ENCODE data around the gene CACNA2D3. TPM values are rescaled to one million over a fixed set of nuclear protein-coding genes. Genes with fewer than 3 reads are reported as not detected.

Gene CACNA2D3
- total and polyA plus RNA-seq, 7 experiments from 2014 or later = 0.27 to 4.1 TPM; not detected in 5

DNA sequence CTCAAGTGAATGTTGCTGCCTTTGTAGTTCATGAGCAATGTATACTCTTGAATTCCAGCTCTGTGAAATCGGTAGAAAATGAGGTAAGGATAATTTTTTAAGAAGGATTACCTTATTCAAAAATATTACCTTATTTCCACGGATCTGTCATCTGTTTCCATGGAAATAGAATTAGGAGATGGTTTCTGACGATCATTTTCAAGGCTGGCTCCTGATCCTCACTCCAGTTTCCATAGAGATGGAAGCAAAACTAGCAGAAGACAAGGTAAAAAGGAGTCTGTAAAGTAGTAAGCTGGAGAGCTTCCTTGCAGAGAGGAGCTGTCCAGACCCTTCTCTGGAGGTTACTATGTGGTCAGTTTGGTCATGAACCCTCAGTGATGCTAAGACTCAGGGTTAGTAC lies 55.5 kb downstream of the CACNA2D3 start:
- H3K4me3 ChIP-seq (ENCODE audit: low read length) = no peak overlapping the region
- CTCF ChIA-PET = no interaction called here
- ATAC-seq (no peak), DNase-seq (no peak)
- H3K27ac ChIP-seq (ENCODE audit: low read depth, low read length) = no peak overlapping the region
- POLR2A ChIA-PET = no interaction called here
- Mint-ChIP-seq H3K27ac (peak overlapping the region in 1 of 9 donors; percentile 18), H3K27me3 (peaks cover 0 to 7% (median 0%) of the 10 kb centered on the region in 5 donors), H3K4me1 (no peaks in the 10 kb centered on the region), H3K9me3 (peaks cover 0 to 4% (median 0%) of the 10 kb centered on the region in 11 donors), H3K36me3 (no peaks in the 10 kb centered on the region), H3K4me3 (no peak overlapping the region)
- no peaks in the 10 kb centered on the region for H3K9me3 ChIP-seq (ENCODE audit: control insufficient read depth in 2 of 3, low read length in 3 of 3)
- intact Hi-C loops (cut with micrococcal nuclease) = no loop called here
- H3K36me3 ChIP-seq (ENCODE audit: control insufficient read depth in 2 of 3, insufficient read depth in 3 of 3, low read length in 3 of 3) = no peaks in the 10 kb centered on the region
- no peaks in the 10 kb centered on the region for H3K27me3 ChIP-seq (ENCODE audit: control insufficient read depth in 2 of 2, insufficient read depth in 2 of 2, low read length in 2 of 2)
- no peaks in the 10 kb centered on the region for H3K4me1 ChIP-seq (ENCODE audit: control insufficient read depth in 2 of 2, insufficient read depth in 2 of 2, low read length in 2 of 2)

GRCh38 chr3:54178376-54178775 lies 56.0 kb downstream of the CACNA2D3 start:
- Mint-ChIP-seq H3K36me3 (no peaks in the 10 kb centered on the region), H3K27me3 (peaks cover 0 to 7% (median 0%) of the 10 kb centered on the region in 5 donors), H3K4me1 (no peaks in the 10 kb centered on the region), H3K9me3 (peaks cover 0 to 4% (median 0%) of the 10 kb centered on the region in 11 donors), H3K4me3 (no peak overlapping the region), H3K27ac (no peak overlapping the region)
- H3K27ac ChIP-seq (ENCODE audit: low read depth, low read length) = no peak overlapping the region
- no peaks in the 10 kb centered on the region for H3K4me1 ChIP-seq (ENCODE audit: control insufficient read depth in 2 of 2, insufficient read depth in 2 of 2, low read length in 2 of 2)
- H3K36me3 ChIP-seq (ENCODE audit: control insufficient read depth in 2 of 3, insufficient read depth in 3 of 3, low read length in 3 of 3) = no peaks in the 10 kb centered on the region
- CTCF ChIA-PET = no interaction called here
- intact Hi-C loops (cut with micrococcal nuclease) = no loop called here
- H3K9me3 ChIP-seq (ENCODE audit: control insufficient read depth in 2 of 3, low read length in 3 of 3) = no peaks in the 10 kb centered on the region
- H3K4me3 ChIP-seq (ENCODE audit: low read length) = no peak overlapping the region
- DNase-seq (no peak), ATAC-seq (no peak)
- H3K27me3 ChIP-seq (ENCODE audit: control insufficient read depth in 2 of 2, insufficient read depth in 2 of 2, low read length in 2 of 2) = no peaks in the 10 kb centered on the region
- POLR2A ChIA-PET = no interaction called here

DNA sequence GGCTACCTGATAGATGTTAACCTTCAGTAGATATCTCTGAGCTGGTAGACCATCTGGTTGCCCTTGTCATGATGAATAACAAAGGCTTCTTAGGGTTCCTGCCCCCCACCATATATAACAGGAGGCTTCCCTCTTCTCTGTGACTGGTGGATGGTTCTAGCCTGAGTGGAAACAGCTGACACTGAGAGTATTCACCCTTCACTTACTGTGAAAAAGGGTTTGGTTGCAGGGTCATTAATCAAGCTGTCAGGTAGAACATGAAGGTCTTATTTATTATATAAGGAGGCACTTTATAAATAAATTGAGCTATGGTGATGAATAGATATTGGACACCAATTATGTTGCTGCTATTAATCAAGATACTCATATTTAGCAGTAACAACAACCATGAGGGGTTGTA lies 58.6 kb downstream of the CACNA2D3 start:
- no peaks in the 10 kb centered on the region for H3K9me3 ChIP-seq (ENCODE audit: control insufficient read depth in 2 of 3, low read length in 3 of 3)
- H3K27ac Mint-ChIP-seq = no peak overlapping the region
- ATAC-seq (no peak), DNase-seq (no peak)
- no peaks in the 10 kb centered on the region for H3K36me3 ChIP-seq (ENCODE audit: control insufficient read depth in 2 of 3, insufficient read depth in 3 of 3, low read length in 3 of 3)
- POLR2A ChIA-PET = no interaction called here
- H3K4me1 ChIP-seq (ENCODE audit: control insufficient read depth in 2 of 2, insufficient read depth in 2 of 2, low read length in 2 of 2) = no peaks in the 10 kb centered on the region
- no peak overlapping the region for H3K4me3 Mint-ChIP-seq
- H3K27me3 ChIP-seq (ENCODE audit: control insufficient read depth in 2 of 2, insufficient read depth in 2 of 2, low read length in 2 of 2) = no peaks in the 10 kb centered on the region
- no peaks in the 10 kb centered on the region for H3K4me1 Mint-ChIP-seq
- intact Hi-C loops (cut with micrococcal nuclease) = no loop called here
- CTCF ChIA-PET = no interaction called here
- H3K4me3 ChIP-seq (ENCODE audit: low read length) = no peak overlapping the region
- no peak overlapping the region for H3K27ac ChIP-seq (ENCODE audit: low read depth, low read length)
- peaks cover 0 to 6% (median 2%) of the 10 kb centered on the region in 11 donors for H3K9me3 Mint-ChIP-seq
- peaks cover 0 to 7% (median 0%) of the 10 kb centered on the region in 5 donors for H3K27me3 Mint-ChIP-seq
- H3K36me3 Mint-ChIP-seq = peaks cover 0 to 2% (median 0%) of the 10 kb centered on the region in 5 donors

DNA sequence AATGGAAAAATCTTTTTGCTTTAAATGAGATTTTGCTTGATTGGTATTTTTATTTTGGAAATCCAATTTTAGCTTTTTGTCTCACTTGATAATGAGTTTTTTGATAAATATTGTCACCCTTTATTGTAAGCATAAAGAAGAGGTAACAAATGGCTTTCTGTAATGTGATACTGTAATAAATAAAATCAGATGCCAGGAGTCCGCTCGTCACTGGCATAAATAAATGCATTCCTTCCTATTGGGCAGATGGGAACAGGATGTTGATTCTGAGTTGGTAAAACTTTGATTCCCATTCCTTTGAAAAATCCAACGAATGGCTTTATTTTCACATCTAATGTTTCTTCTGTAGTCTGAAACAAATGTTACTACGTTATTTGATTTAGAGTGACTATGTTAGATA lies 59.9 kb downstream of the CACNA2D3 start:
- Histone ChIP-seq H3K36me3 (ENCODE audit: control insufficient read depth in 2 of 3, insufficient read depth in 3 of 3, low read length in 3 of 3) (no peaks in the 10 kb centered on the region), H3K27me3 (ENCODE audit: control insufficient read depth in 2 of 2, insufficient read depth in 2 of 2, low read length in 2 of 2) (no peaks in the 10 kb centered on the region), H3K4me1 (ENCODE audit: control insufficient read depth in 2 of 2, insufficient read depth in 2 of 2, low read length in 2 of 2) (no peaks in the 10 kb centered on the region), H3K9me3 (ENCODE audit: control insufficient read depth in 2 of 3, low read length in 3 of 3) (no peaks in the 10 kb centered on the region), H3K4me3 (ENCODE audit: low read length) (no peak overlapping the region), H3K27ac (ENCODE audit: low read depth, low read length) (no peak overlapping the region)
- ChIA-PET CTCF (no interaction called here), POLR2A (no interaction called here)
- Mint-ChIP-seq H3K4me1 (no peaks in the 10 kb centered on the region), H3K27me3 (peaks cover 0 to 4% (median 0%) of the 10 kb centered on the region in 5 donors), H3K27ac (no peak overlapping the region), H3K4me3 (no peak overlapping the region), H3K36me3 (peaks cover 0 to 4% (median 0%) of the 10 kb centered on the region in 5 donors), H3K9me3 (peaks cover 0 to 9% (median 6%) of the 10 kb centered on the region in 11 donors)
- ATAC-seq = no peak
- DNase-seq = no peak
- intact Hi-C loops (cut with micrococcal nuclease) = no loop called here

DNA sequence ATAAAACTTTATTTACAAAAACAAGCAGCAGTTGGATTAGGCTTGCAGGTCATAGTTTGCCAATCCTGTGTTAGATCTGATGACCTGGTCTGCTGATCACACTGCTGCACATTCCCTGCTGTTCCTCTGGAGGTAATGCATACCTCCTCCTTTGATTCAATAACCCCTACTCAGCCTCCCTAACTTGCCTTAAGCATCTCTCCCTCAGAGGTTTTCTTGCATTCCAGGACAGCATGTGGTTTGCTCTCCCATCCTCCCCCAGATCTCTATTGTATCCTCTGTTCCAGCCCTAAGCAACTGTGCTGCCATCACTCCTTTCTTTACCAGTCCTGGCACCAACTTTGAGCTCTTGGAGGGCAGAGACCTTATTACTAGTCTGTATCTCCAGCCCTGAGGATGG lies 63.4 kb downstream of the CACNA2D3 start:
- H3K9me3 ChIP-seq (ENCODE audit: control insufficient read depth in 2 of 3, low read length in 3 of 3) = peaks cover 0 to 5% (median 0%) of the 10 kb centered on the region in 3 experiments
- no peaks in the 10 kb centered on the region for H3K4me1 Mint-ChIP-seq
- H3K27me3 ChIP-seq (ENCODE audit: control insufficient read depth in 2 of 2, insufficient read depth in 2 of 2, low read length in 2 of 2) = no peaks in the 10 kb centered on the region
- no peak overlapping the region for H3K27ac ChIP-seq (ENCODE audit: low read depth, low read length)
- H3K4me3 ChIP-seq (ENCODE audit: low read length) = no peak overlapping the region
- POLR2A ChIA-PET = no interaction called here
- H3K36me3 Mint-ChIP-seq = peaks cover 0 to 4% (median 0%) of the 10 kb centered on the region in 5 donors
- CTCF ChIA-PET = no interaction called here
- H3K27ac Mint-ChIP-seq = no peak overlapping the region
- no peaks in the 10 kb centered on the region for H3K4me1 ChIP-seq (ENCODE audit: control insufficient read depth in 2 of 2, insufficient read depth in 2 of 2, low read length in 2 of 2)
- H3K36me3 ChIP-seq (ENCODE audit: control insufficient read depth in 2 of 3, insufficient read depth in 3 of 3, low read length in 3 of 3) = no peaks in the 10 kb centered on the region
- H3K9me3 Mint-ChIP-seq = peaks cover 2 to 26% (median 8%) of the 10 kb centered on the region in 11 donors
- ATAC-seq = no peak
- no peak overlapping the region for H3K4me3 Mint-ChIP-seq
- no peak for DNase-seq
- no peaks in the 10 kb centered on the region for H3K27me3 Mint-ChIP-seq
- intact Hi-C loops (cut with micrococcal nuclease) = no loop called here

DNA sequence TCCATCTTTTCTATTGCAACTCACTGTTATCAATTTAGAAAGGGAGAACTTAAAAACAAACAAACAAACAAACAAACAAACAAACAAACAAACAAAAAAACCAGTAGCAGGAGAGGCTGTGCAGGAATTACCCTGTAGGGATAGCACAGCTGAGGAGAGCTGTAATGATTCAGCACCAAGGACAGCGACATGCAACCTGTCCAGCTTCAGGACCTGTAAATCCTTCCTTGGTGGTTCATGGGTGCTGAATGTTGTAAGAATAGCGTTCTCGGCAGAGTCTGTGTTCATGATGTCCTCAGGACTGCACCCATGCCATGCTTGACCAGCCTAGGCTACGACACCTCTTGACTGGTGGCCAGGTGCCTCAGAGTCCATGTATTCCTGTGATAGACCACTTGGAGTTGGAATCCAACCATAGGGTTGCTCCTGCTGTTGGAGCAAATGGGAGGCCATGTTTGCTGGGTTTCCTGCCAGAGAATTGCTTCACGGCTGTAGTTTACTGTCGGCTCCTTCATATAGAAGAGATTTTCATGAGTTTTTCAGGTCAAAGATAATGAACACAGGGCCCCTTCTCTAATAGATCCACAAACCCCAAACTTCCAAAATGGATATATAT lies 65.9 kb downstream of the CACNA2D3 start:
- Mint-ChIP-seq H3K9me3 (peaks cover 2 to 26% (median 9%) of the 10 kb centered on the region in 11 donors), H3K27me3 (no peaks in the 10 kb centered on the region), H3K27ac (no peak overlapping the region), H3K4me3 (no peak overlapping the region), H3K4me1 (no peaks in the 10 kb centered on the region), H3K36me3 (peaks cover 0 to 4% (median 0%) of the 10 kb centered on the region in 5 donors)
- H3K36me3 ChIP-seq (ENCODE audit: control insufficient read depth in 2 of 3, insufficient read depth in 3 of 3, low read length in 3 of 3) = no peaks in the 10 kb centered on the region
- DNase-seq (peak in 5 of 9 donors; percentile 1 to 28 (median 17)), ATAC-seq (no peak)
- peaks cover 0 to 5% (median 0%) of the 10 kb centered on the region in 3 experiments for H3K9me3 ChIP-seq (ENCODE audit: control insufficient read depth in 2 of 3, low read length in 3 of 3)
- ChIA-PET CTCF (no interaction called here), POLR2A (no interaction called here)
- intact Hi-C loops (cut with micrococcal nuclease) = no loop called here
- H3K27me3 ChIP-seq (ENCODE audit: control insufficient read depth in 2 of 2, insufficient read depth in 2 of 2, low read length in 2 of 2) = no peaks in the 10 kb centered on the region
- no peaks in the 10 kb centered on the region for H3K4me1 ChIP-seq (ENCODE audit: control insufficient read depth in 2 of 2, insufficient read depth in 2 of 2, low read length in 2 of 2)
- H3K27ac ChIP-seq (ENCODE audit: low read depth, low read length) = no peak overlapping the region
- no peak overlapping the region for H3K4me3 ChIP-seq (ENCODE audit: low read length)

GRCh38 chr3:54191220-54191619 lies 68.9 kb downstream of the CACNA2D3 start:
- no peak overlapping the region for H3K4me3 ChIP-seq (ENCODE audit: low read length)
- H3K27ac ChIP-seq (ENCODE audit: low read depth, low read length) = no peak overlapping the region
- DNase-seq (no peak), ATAC-seq (no peak)
- POLR2A ChIA-PET = no interaction called here
- H3K4me1 ChIP-seq (ENCODE audit: control insufficient read depth in 2 of 2, insufficient read depth in 2 of 2, low read length in 2 of 2) = no peaks in the 10 kb centered on the region
- peaks cover 0 to 5% (median 0%) of the 10 kb centered on the region in 3 experiments for H3K9me3 ChIP-seq (ENCODE audit: control insufficient read depth in 2 of 3, low read length in 3 of 3)
- Mint-ChIP-seq H3K27me3 (peaks cover 0 to 5% (median 0%) of the 10 kb centered on the region in 5 donors), H3K27ac (no peak overlapping the region), H3K4me1 (no peaks in the 10 kb centered on the region), H3K9me3 (peaks cover under 1 to 30% (median 7%) of the 10 kb centered on the region in 11 donors), H3K36me3 (no peaks in the 10 kb centered on the region), H3K4me3 (no peak overlapping the region)
- H3K36me3 ChIP-seq (ENCODE audit: control insufficient read depth in 2 of 3, insufficient read depth in 3 of 3, low read length in 3 of 3) = no peaks in the 10 kb centered on the region
- intact Hi-C loops (cut with micrococcal nuclease) = no loop called here
- H3K27me3 ChIP-seq (ENCODE audit: control insufficient read depth in 2 of 2, insufficient read depth in 2 of 2, low read length in 2 of 2) = no peaks in the 10 kb centered on the region
- CTCF ChIA-PET = no interaction called here
